HepG2 (cell line): ENCODE measurements around the gene GRIN3A.

Experiments
- ARHGAP35 ChIP-seq: sonication (generic); formaldehyde crosslinking; IDR thresholded peaks from 2 replicates; pipeline ENCODE4 v1.9.0; 2022; ENCODE audit warnings: mild to moderate bottlenecking, inconsistent platforms, moderate library complexity, missing genetic modification reagents, borderline replicate concordance
- BRCA1 ChIP-seq: sonication (generic); formaldehyde crosslinking; IDR thresholded peaks from 2 replicates; pipeline ENCODE4 v1.4.0; 2020; ENCODE audit warnings: missing genetic modification reagents
- EZH2 ChIP-seq: conservative IDR thresholded peaks from 2 replicates; pipeline ENCODE4 v1.6.1; 2012; ENCODE audit warnings: mild to moderate bottlenecking, low read depth, low read length, moderate library complexity
- MAFF ChIP-seq: IDR thresholded peaks from 2 replicates; pipeline ENCODE4 v1.6.1; 2011; ENCODE audit warnings: low read depth, low read length, improper control_type of control experiment
- POLR2A ChIP-seq, 2 experiments: IDR thresholded peaks; 2 replicates each; pipeline ENCODE4 v1.6.1; 2011; ENCODE audit warnings: low read depth in 2 of 2, low read length in 2 of 2, mild to moderate bottlenecking in 1 of 2, moderate library complexity in 1 of 2; ENCODE audit not compliant: insufficient read depth in 1 of 2
- RAD21 ChIP-seq: fragments of 450-650 bp; formaldehyde crosslinking; IDR thresholded peaks from 2 replicates; pipeline ENCODE4 v1.5.0; 2020; ENCODE audit warnings: mild to moderate bottlenecking
- ZNF235 ChIP-seq: sonication (generic); formaldehyde crosslinking; IDR thresholded peaks from 2 replicates; pipeline ENCODE4 v1.8.1; 2023; ENCODE audit warnings: mild to moderate bottlenecking, missing genetic modification reagents, borderline replicate concordance
- ZNF615 ChIP-seq: sonication (generic); formaldehyde crosslinking; IDR thresholded peaks from 2 replicates; pipeline ENCODE4 v1.5.0; 2020; ENCODE audit warnings: mild to moderate bottlenecking, missing genetic modification reagents, borderline replicate concordance
- TF ChIP-seq, protein P1 (sequence below): sonication (generic); formaldehyde crosslinking; IDR thresholded peaks from 2 replicates; pipeline ENCODE4 v1.5.0; 2020; ENCODE audit warnings: mild to moderate bottlenecking, missing genetic modification reagents, moderate library complexity
- TF ChIP-seq, protein P2 (sequence below): sonication (generic); formaldehyde crosslinking; IDR thresholded peaks from 2 replicates; pipeline ENCODE4 v1.5.0; 2020; ENCODE audit warnings: missing genetic modification reagents, mild to moderate bottlenecking, borderline replicate concordance

DNA sequence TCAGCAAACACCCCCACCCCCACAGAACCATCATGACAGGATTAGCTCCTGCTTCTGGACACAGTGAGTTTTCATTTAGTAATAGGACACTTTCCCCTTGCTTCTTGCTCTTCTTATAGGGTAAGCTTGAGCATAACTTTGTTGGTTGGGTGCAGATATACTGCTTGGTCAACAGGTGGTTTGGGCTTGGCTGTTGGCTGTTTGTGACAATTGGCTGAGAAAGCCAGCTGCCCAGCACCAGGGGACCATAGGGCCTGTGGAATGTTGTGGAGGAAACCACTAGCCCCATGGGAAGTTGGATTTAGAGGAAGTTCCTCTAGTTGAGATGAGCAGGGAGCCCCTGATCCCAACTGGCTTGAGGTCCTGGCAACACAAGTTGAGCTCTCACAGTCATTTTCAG is 174.2 kb downstream of the GRIN3A start:
- TF ChIP-seq, protein P1, sequence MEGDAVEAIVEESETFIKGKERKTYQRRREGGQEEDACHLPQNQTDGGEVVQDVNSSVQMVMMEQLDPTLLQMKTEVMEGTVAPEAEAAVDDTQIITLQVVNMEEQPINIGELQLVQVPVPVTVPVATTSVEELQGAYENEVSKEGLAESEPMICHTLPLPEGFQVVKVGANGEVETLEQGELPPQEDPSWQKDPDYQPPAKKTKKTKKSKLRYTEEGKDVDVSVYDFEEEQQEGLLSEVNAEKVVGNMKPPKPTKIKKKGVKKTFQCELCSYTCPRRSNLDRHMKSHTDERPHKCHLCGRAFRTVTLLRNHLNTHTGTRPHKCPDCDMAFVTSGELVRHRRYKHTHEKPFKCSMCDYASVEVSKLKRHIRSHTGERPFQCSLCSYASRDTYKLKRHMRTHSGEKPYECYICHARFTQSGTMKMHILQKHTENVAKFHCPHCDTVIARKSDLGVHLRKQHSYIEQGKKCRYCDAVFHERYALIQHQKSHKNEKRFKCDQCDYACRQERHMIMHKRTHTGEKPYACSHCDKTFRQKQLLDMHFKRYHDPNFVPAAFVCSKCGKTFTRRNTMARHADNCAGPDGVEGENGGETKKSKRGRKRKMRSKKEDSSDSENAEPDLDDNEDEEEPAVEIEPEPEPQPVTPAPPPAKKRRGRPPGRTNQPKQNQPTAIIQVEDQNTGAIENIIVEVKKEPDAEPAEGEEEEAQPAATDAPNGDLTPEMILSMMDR (CRISPR knock-in tag) = no peak
- TF ChIP-seq, protein P2, sequence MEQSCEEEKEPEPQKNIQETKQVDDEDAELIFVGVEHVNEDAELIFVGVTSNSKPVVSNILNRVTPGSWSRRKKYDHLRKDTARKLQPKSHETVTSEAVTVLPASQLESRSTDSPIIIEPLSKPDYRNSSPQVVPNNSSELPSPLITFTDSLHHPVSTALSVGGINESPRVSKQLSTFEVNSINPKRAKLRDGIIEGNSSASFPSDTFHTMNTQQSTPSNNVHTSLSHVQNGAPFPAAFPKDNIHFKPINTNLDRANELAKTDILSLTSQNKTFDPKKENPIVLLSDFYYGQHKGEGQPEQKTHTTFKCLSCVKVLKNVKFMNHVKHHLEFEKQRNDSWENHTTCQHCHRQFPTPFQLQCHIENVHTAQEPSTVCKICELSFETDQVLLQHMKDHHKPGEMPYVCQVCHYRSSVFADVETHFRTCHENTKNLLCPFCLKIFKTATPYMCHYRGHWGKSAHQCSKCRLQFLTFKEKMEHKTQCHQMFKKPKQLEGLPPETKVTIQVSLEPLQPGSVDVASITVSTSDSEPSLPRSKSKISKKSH (CRISPR knock-in tag) = no peak
- no peak for TF ChIP-seq RAD21 (CRISPR knock-in tag)
- TF ChIP-seq POLR2A (IDR thresholded peaks at IDR 0.05; ENCODE audit: insufficient read depth in 1 of 2, low read depth in 2 of 2, low read length in 2 of 2) = no peak
- TF ChIP-seq MAFF = no peak
- TF ChIP-seq ARHGAP35 (CRISPR knock-in tag) = no peak
- TF ChIP-seq EZH2 = no peak
- TF ChIP-seq BRCA1 = no peak
- TF ChIP-seq ZNF235 (CRISPR knock-in tag) = no peak
- no peak for TF ChIP-seq ZNF615
